BLaER1 (cell line): Measurements from ENCODE around the gene ADGRA1.
A peak's percentile ranks its signal among the peaks of the same experiment; 100 is the strongest.

Experiments
- H3K27ac ChIP-seq: shearing (Covaris generic); formaldehyde crosslinking; 2 replicates; pipeline ENCODE4 v1.8.1; 2022
- H3K27me3 ChIP-seq: shearing (Covaris generic); formaldehyde crosslinking; 2 replicates; pipeline ENCODE4 v1.8.1; 2022
- H3K36me3 ChIP-seq: shearing (Covaris generic); formaldehyde crosslinking; 2 replicates; pipeline ENCODE4 v1.8.1; 2022
- H3K4me1 ChIP-seq: shearing (Covaris generic); formaldehyde crosslinking; 2 replicates; pipeline ENCODE4 v1.8.1; 2022
- H3K4me2 ChIP-seq: shearing (Covaris generic); formaldehyde crosslinking; 2 replicates; pipeline ENCODE4 v1.8.1; 2022
- H3K4me3 ChIP-seq: shearing (Covaris generic); formaldehyde crosslinking; 2 replicates; pipeline ENCODE4 v1.8.1; 2022
- H3K9ac ChIP-seq: shearing (Covaris generic); formaldehyde crosslinking; 2 replicates; pipeline ENCODE4 v1.8.1; 2022
- H3K9me3 ChIP-seq: shearing (Covaris generic); formaldehyde crosslinking; 2 replicates; pipeline ENCODE4 v1.8.1; 2022
- H4K20me1 ChIP-seq: shearing (Covaris generic); formaldehyde crosslinking; 2 replicates; pipeline ENCODE4 v1.8.1; 2022
- Cebpa-rat ChIP-seq: shearing (Covaris generic); IDR thresholded peaks from 2 replicates; pipeline ENCODE4 v1.8.1; 2022

The ADGRA1 gene

GRCh38 chr10:133115976-133116375, 28.3 kb downstream of the ADGRA1 start:
- no peak for TF ChIP-seq Cebpa-rat
- Histone ChIP-seq H3K9ac (no peak overlapping the region), H3K27me3 (peaks cover under 1% of the 10 kb centered on the region; the same call in 1 of the 2 replicates), H3K36me3 (no peaks in the 10 kb centered on the region), H3K4me1 (no peaks in the 10 kb centered on the region), H3K27ac (no peak overlapping the region), H3K9me3 (peaks cover 60% of the 10 kb centered on the region), H4K20me1 (no peaks in the 10 kb centered on the region), H3K4me2 (no peak overlapping the region), H3K4me3 (no peak overlapping the region)

GRCh38 chr10:133116455-133116854, 28.7 kb downstream of the ADGRA1 start:
- Histone ChIP-seq H3K27me3 (no peaks in the 10 kb centered on the region), H3K9me3 (peaks cover 55% of the 10 kb centered on the region), H3K4me1 (no peaks in the 10 kb centered on the region), H3K27ac (no peak overlapping the region), H4K20me1 (no peaks in the 10 kb centered on the region), H3K36me3 (no peaks in the 10 kb centered on the region), H3K4me2 (no peak overlapping the region), H3K9ac (no peak overlapping the region), H3K4me3 (no peak overlapping the region)
- no peak for TF ChIP-seq Cebpa-rat

- Histone ChIP-seq H3K4me2 (no peak overlapping the region), H4K20me1 (no peaks in the 10 kb centered on the region), H3K9ac (no peak overlapping the region), H3K4me1 (peaks cover 5% of the 10 kb centered on the region), H3K36me3 (no peaks in the 10 kb centered on the region), H3K9me3 (peaks cover 48% of the 10 kb centered on the region), H3K27me3 (no peaks in the 10 kb centered on the region), H3K27ac (no peak overlapping the region), H3K4me3 (no peak overlapping the region)
- TF ChIP-seq Cebpa-rat, result no peak
Observed at GRCh38 chr10:133117036-133117687, 29.4 kb downstream of the ADGRA1 start.

- no peak overlapping the region for H3K27ac ChIP-seq
- no peaks in the 10 kb centered on the region for H3K27me3 ChIP-seq
- no peak overlapping the region for H3K4me2 ChIP-seq
- no peaks in the 10 kb centered on the region for H4K20me1 ChIP-seq
- TF ChIP-seq Cebpa-rat, result no peak
- H3K9ac ChIP-seq, result no peak overlapping the region
- H3K9me3 ChIP-seq, result peaks cover 43% of the 10 kb centered on the region
- H3K36me3 ChIP-seq, result no peaks in the 10 kb centered on the region
- H3K4me1 ChIP-seq, result peaks cover 11% of the 10 kb centered on the region
- H3K4me3 ChIP-seq, result no peak overlapping the region
Observed at GRCh38 chr10:133117688-133118071, 30.0 kb downstream of the ADGRA1 start.

- no peaks in the 10 kb centered on the region for H3K36me3 ChIP-seq
- no peak for TF ChIP-seq Cebpa-rat
- no peak overlapping the region for H3K4me2 ChIP-seq
Observed at GRCh38 chr10:133121479-133121878, 33.8 kb downstream of the ADGRA1 start.

GRCh38 chr10:133122171-133122935, 34.6 kb downstream of the ADGRA1 start:
- TF ChIP-seq Cebpa-rat, result no peak
- Histone ChIP-seq H3K4me2 (peak overlapping the region; percentile 67), H3K36me3 (no peaks in the 10 kb centered on the region), H3K9me3 (peaks cover 31% of the 10 kb centered on the region), H3K27me3 (peaks cover 4% of the 10 kb centered on the region; the same call in 1 of the 2 replicates), H3K4me1 (peaks cover 18% of the 10 kb centered on the region), H3K4me3 (no peak overlapping the region), H3K27ac (no peak overlapping the region), H3K9ac (no peak overlapping the region), H4K20me1 (no peaks in the 10 kb centered on the region; the same call in 1 of the 2 replicates)

More at GRCh38 chr10:133121479-133121878, 33.8 kb downstream of the ADGRA1 start:
- Histone ChIP-seq H3K4me3 (no peak overlapping the region), H3K27ac (no peak overlapping the region), H3K9ac (no peak overlapping the region), H3K9me3 (peaks cover 36% of the 10 kb centered on the region), H3K4me1 (peaks cover 18% of the 10 kb centered on the region), H3K27me3 (peaks cover 4% of the 10 kb centered on the region; the same call in 1 of the 2 replicates), H4K20me1 (no peaks in the 10 kb centered on the region; the same call in 1 of the 2 replicates)

- Histone ChIP-seq H3K4me1 (peaks cover 18% of the 10 kb centered on the region), H3K27ac (no peak overlapping the region), H3K36me3 (no peaks in the 10 kb centered on the region), H3K27me3 (peaks cover 4% of the 10 kb centered on the region; the same call in 1 of the 2 replicates), H3K4me2 (peak overlapping the region; percentile 67), H3K4me3 (no peak overlapping the region), H3K9ac (no peak overlapping the region), H3K9me3 (peaks cover 25% of the 10 kb centered on the region), H4K20me1 (no peaks in the 10 kb centered on the region; the same call in 1 of the 2 replicates)
- TF ChIP-seq Cebpa-rat, result no peak
Observed at GRCh38 chr10:133123050-133123745, 35.5 kb downstream of the ADGRA1 start.

GRCh38 chr10:133123746-133124356, 36.1 kb downstream of the ADGRA1 start:
- no peak for TF ChIP-seq Cebpa-rat
- Histone ChIP-seq H3K9me3 (peaks cover 24% of the 10 kb centered on the region), H3K9ac (no peak overlapping the region), H3K4me1 (peaks cover 18% of the 10 kb centered on the region), H3K27ac (no peak overlapping the region), H3K27me3 (peaks cover 4% of the 10 kb centered on the region; the same call in 1 of the 2 replicates), H3K36me3 (no peaks in the 10 kb centered on the region), H3K4me2 (no peak overlapping the region), H4K20me1 (no peaks in the 10 kb centered on the region; the same call in 1 of the 2 replicates), H3K4me3 (no peak overlapping the region)
